CD14-positive monocyte (primary cell): ENCODE measurements around the gene TENT5C. TPM values are rescaled to one million over a fixed set of nuclear protein-coding genes. Genes with fewer than 3 reads are reported as not detected.
"Not testable (repeated sequence)": the region's sequence is repeated elsewhere in the genome, so short reads cannot be mapped to it uniquely, and the experiment has no call there.

Experiments used
- DNase-seq, 3 donors: peaks; one replicate each; pipeline ENCODE4 v3.0.0-alpha.2; 2011 to 2022
- H2AFZ ChIP-seq: 2 replicates; pipeline ENCODE4 v1.6.0; 2012; ENCODE audit warnings: mild to moderate bottlenecking, low read depth, low read length, inconsistent platforms; ENCODE audit not compliant: insufficient read depth, poor library complexity, severe bottlenecking
- H3K27ac ChIP-seq, 2 donors: 1 replicate in 1 of 2; 2 replicates in 1 of 2; pipeline ENCODE4 v1.5.1; 2012 to 2013; ENCODE audit warnings: low read length in 2 of 2, control low read depth in 1 of 2, inconsistent platforms in 1 of 2, low read depth in 1 of 2, mild to moderate bottlenecking in 1 of 2
- H3K27me3 ChIP-seq, 2 donors: one replicate each; pipeline versions ENCODE4 v1.6.0 to v1.6.1; 2011 to 2013; ENCODE audit warnings: low read length in 2 of 2; ENCODE audit not compliant: control insufficient read depth in 2 of 2, insufficient read depth in 2 of 2
- H3K36me3 ChIP-seq, 2 donors: replicated peaks in 1 of 2; 1 replicate in 1 of 2; 2 replicates in 1 of 2; pipeline versions ENCODE4 v1.5.1 to v1.6.1; 2012 to 2013; ENCODE audit warnings: low read length in 2 of 2, control low read depth in 1 of 2, inconsistent platforms in 1 of 2, mild to moderate bottlenecking in 1 of 2; ENCODE audit not compliant: insufficient read depth in 2 of 2, control insufficient read depth in 1 of 2
- H3K4me1 ChIP-seq, 2 donors: 1 replicate in 1 of 2; 2 replicates in 1 of 2; pipeline versions ENCODE4 v1.5.1 to v1.6.1; 2012 to 2013; ENCODE audit warnings: low read length in 2 of 2, control low read depth in 1 of 2, inconsistent platforms in 1 of 2, mild to moderate bottlenecking in 1 of 2, moderate library complexity in 1 of 2; ENCODE audit not compliant: insufficient read depth in 2 of 2, control insufficient read depth in 1 of 2
- H3K4me2 ChIP-seq: replicated peaks from 2 replicates; pipeline ENCODE3; 2012; ENCODE audit warnings: low read length, moderate library complexity, mild to moderate bottlenecking; ENCODE audit not compliant: poor library complexity, severe bottlenecking; ENCODE audit errors: extremely low read depth
- H3K4me3 ChIP-seq, 3 experiments: fragments of 200-600 bp in 1 of 3; sonication (generic) in 1 of 3; replicated peaks in 1 of 3; 1 replicate in 2 of 3; 2 replicates in 1 of 3; pipeline ENCODE4 v1.5.1; 2011 to 2013; ENCODE audit warnings: low read length in 3 of 3, mild to moderate bottlenecking in 3 of 3, control low read depth in 2 of 3, low read depth in 2 of 3, inconsistent platforms in 1 of 3, moderate library complexity in 1 of 3
- H3K79me2 ChIP-seq: 2 replicates; pipeline ENCODE4 v1.6.0; 2012; ENCODE audit warnings: mild to moderate bottlenecking, control low read depth, inconsistent platforms, low read length, moderate library complexity; ENCODE audit not compliant: insufficient read depth
- H3K9ac ChIP-seq: 2 replicates; pipeline ENCODE4 v1.6.0; 2017; ENCODE audit warnings: low read length, mild to moderate bottlenecking; ENCODE audit not compliant: insufficient read depth, poor library complexity, severe bottlenecking
- H3K9me3 ChIP-seq, 2 donors: replicated peaks in 1 of 2; 1 replicate in 1 of 2; 2 replicates in 1 of 2; pipeline versions ENCODE4 v1.5.1 to v1.6.1; 2012 to 2013; ENCODE audit warnings: low read length in 2 of 2, control low read depth in 1 of 2; ENCODE audit not compliant: control insufficient read depth in 1 of 2, insufficient read depth in 1 of 2
- H4K20me1 ChIP-seq: 2 replicates; pipeline ENCODE4 v1.6.0; 2012; ENCODE audit warnings: mild to moderate bottlenecking, low read length, control low read depth, moderate library complexity; ENCODE audit not compliant: insufficient read depth
- H3K27ac Mint-ChIP-seq, 7 donors: one replicate each; pipeline ENCODE4 v1.8.0; 2020; ENCODE audit warnings: mild to moderate bottlenecking in 7 of 7, mixed read lengths in 7 of 7, moderate library complexity in 6 of 7, inconsistent platforms in 2 of 7
- H3K27me3 Mint-ChIP-seq, 3 donors: one replicate each; pipeline ENCODE4 v1.8.0; 2021 to 2022; ENCODE audit warnings: low read depth in 3 of 3, mild to moderate bottlenecking in 3 of 3, mixed read lengths in 3 of 3, moderate library complexity in 3 of 3, inconsistent platforms in 1 of 3
- H3K36me3 Mint-ChIP-seq, 2 donors: one replicate each; pipeline ENCODE4 v1.8.0; 2020; ENCODE audit warnings: mixed read lengths in 2 of 2, inconsistent platforms in 1 of 2, mild to moderate bottlenecking in 1 of 2
- H3K4me1 Mint-ChIP-seq: one replicate; pipeline ENCODE4 v1.8.0; 2020; ENCODE audit warnings: mild to moderate bottlenecking, mixed read lengths
- H3K4me3 Mint-ChIP-seq, 2 donors: one replicate each; pipeline ENCODE4 v1.8.0; 2020; ENCODE audit warnings: mild to moderate bottlenecking in 2 of 2, mixed read lengths in 2 of 2, moderate library complexity in 1 of 2
- H3K9me3 Mint-ChIP-seq, 7 donors: one replicate each; pipeline ENCODE4 v1.8.0; 2020 to 2022; ENCODE audit warnings: mixed read lengths in 7 of 7, mild to moderate bottlenecking in 6 of 7, moderate library complexity in 6 of 7, inconsistent platforms in 2 of 7
- CTCF ChIP-seq: fragments of 200-600 bp; IDR thresholded peaks from one replicate; pipeline ENCODE4 v1.8.0; 2022; ENCODE audit warnings: antibody characterized with exemption, mild to moderate bottlenecking
- intact Hi-C, 2 donors: fragments of 100-400 bp; cut with micrococcal nuclease; formaldehyde crosslinking; loops; one replicate each; pipeline versions ENCODE4 v1.15.0 to v1.15.1; 2023
- polyA plus RNA-seq, 3 donors: library from polyadenylated mRNA; depleted of rRNA in 1 of 3; unstranded in 2 of 3; stranded (reverse) in 1 of 3; fragments of 300-500 nt in 2 of 3; fragments of >200 nt in 1 of 3; fragmentation: Illumina TruSeq in 2 of 3; gene quantifications; 1 replicate in 2 of 3; 2 replicates in 1 of 3; pipeline ENCODE4 v1.2.3, GENCODE V29; 2012 to 2021

Gene TENT5C
- polyA plus RNA-seq, 3 donors: 0.17 to 0.69 (median 0.27) TPM

GRCh38 chr1:117556976-117557375, 48.9 kb upstream of the TENT5C start:
- H3K36me3 Mint-ChIP-seq: no peaks in the 10 kb centered on the region
- Histone ChIP-seq H3K4me1 (no peaks in the 10 kb centered on the region), H2AFZ (no peak overlapping the region), H3K4me2 (no peak overlapping the region), H3K4me3 (no peak overlapping the region), H3K9ac (no peak overlapping the region), H3K27ac (no peak overlapping the region), H3K27me3 (no peaks in the 10 kb centered on the region), H3K79me2 (no peaks in the 10 kb centered on the region), H4K20me1 (no peaks in the 10 kb centered on the region), H3K9me3 (peaks cover 0 to 2% of the 10 kb centered on the region in 2 donors), H3K36me3 (no peaks in the 10 kb centered on the region)
- intact Hi-C loops: no loop called here
- peaks cover 11% of the 10 kb centered on the region for H3K4me1 Mint-ChIP-seq
- DNase-seq: no peak
- peaks cover 0 to 8% (median 3%) of the 10 kb centered on the region in 7 donors for H3K9me3 Mint-ChIP-seq
- TF ChIP-seq CTCF: no peak
- no peak overlapping the region for H3K4me3 Mint-ChIP-seq
- H3K27me3 Mint-ChIP-seq: peaks cover 0 to 3% (median 0%) of the 10 kb centered on the region in 3 donors
- no peak overlapping the region for H3K27ac Mint-ChIP-seq

GRCh38 chr1:117558451-117558850, 47.4 kb upstream of the TENT5C start:
- H3K27me3 Mint-ChIP-seq, H3K36me3 ChIP-seq, H3K27ac Mint-ChIP-seq, H3K4me2 ChIP-seq, H3K9ac ChIP-seq, H4K20me1 ChIP-seq, H3K27ac ChIP-seq, H3K36me3 Mint-ChIP-seq, H2AFZ ChIP-seq, H3K27me3 ChIP-seq, H3K4me3 ChIP-seq, H3K9me3 ChIP-seq, DNase-seq, H3K9me3 Mint-ChIP-seq, intact Hi-C loops, H3K79me2 ChIP-seq, H3K4me3 Mint-ChIP-seq, H3K4me1 ChIP-seq: not testable (repeated sequence)
- H3K4me1 Mint-ChIP-seq: peaks cover 11% of the 10 kb centered on the region
